HG02588 (cell line): ENCODE results near the gene GSTA1.
"Not testable (repeated sequence)": the region's sequence is repeated elsewhere in the genome, so short reads cannot be mapped to it uniquely, and the experiment has no call there.

Source experiments
- ATAC-seq: cut with Tn5 transposase; IDR thresholded peaks from one replicate; pipeline ENCODE4 v1.9.1; 2021; ENCODE audit warnings: mild to moderate bottlenecking, moderate library complexity; ENCODE audit not compliant: unreplicated experiment

The GSTA1 gene

DNA sequence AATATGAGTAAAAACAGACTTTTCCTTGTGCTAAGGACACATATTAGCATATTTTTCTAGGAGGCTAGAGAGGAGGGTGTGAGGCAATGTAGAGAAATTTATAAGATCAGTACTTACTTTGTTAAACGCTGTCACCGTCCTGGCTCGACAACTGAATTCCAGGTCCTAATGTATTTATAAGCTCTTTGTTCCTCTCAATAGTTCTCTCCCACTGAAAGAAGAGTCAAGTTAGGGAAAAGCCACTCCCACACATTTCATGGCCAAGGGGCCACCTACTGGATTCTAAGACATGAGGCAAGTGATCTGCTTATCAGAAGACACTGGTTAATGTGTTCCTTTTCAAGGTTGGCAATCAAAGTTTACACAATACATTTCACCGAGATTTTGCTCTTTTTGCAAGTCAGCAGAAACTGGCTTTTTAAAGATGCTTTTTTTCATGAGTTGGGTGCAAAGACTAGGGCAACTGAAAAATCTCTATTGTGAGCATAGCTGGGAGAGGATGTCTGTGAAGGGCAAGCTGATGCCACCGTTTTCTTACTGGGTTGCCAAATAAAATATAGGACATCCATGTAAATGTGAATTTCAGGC, at the start of gene GSTA1:
Gene GSTA1 (minus strand): TSS at position 149 of the 588 bp plus-strand sequence. CDS start 4,549 bp downstream, outside the sequence.
- ATAC-seq = not testable (repeated sequence)

GRCh38 chr6:52849137-52849536, 45.5 kb upstream of the GSTA1 start:
- ATAC-seq = no peak

DNA sequence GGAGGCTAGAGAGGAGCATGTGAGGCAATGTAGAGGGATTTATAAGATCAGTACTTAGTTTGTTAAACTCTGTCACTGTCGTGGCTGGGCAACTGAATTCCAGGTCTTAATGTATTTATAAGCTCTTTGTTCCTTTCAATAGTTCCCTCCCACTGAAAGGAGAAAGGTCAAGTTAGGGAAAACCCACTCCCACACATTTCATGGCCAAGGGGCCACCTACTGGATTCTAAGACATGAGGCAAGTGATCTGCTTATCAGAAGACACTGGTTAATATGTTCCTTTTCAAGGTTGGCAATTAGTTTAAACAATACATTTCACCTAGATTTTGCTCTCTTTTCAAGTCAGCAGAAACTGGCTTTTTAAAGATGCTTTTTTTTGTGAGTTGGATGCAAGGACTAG, 42.4 kb upstream of the GSTA1 start:
- no peak for ATAC-seq

DNA sequence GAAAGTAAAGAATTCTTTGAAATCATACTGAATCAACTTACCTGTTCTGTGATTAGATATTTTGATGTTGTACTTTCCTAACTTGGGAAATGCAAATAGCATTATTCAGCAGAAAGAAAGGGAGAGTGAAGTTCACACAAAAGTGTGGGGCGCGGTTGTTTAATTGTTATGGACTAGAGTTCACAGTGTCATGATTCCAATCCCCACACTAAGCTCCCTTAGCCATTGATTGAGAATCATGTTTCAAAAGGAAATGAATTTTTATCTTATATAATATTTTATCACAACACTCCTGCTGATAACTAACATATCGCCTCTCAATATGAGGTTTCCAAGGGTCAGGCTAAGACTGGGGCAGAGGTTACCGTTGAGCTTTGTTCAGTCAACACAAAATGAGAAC, 40.0 kb upstream of the GSTA1 start:
- ATAC-seq = no peak

GRCh38 chr6:52840763-52841585, 37.4 kb upstream of the GSTA1 start, which contains the start of gene GSTA5:
GSTA5 (minus strand) TSS chr6:52840813.
- ATAC-seq = no peak

DNA sequence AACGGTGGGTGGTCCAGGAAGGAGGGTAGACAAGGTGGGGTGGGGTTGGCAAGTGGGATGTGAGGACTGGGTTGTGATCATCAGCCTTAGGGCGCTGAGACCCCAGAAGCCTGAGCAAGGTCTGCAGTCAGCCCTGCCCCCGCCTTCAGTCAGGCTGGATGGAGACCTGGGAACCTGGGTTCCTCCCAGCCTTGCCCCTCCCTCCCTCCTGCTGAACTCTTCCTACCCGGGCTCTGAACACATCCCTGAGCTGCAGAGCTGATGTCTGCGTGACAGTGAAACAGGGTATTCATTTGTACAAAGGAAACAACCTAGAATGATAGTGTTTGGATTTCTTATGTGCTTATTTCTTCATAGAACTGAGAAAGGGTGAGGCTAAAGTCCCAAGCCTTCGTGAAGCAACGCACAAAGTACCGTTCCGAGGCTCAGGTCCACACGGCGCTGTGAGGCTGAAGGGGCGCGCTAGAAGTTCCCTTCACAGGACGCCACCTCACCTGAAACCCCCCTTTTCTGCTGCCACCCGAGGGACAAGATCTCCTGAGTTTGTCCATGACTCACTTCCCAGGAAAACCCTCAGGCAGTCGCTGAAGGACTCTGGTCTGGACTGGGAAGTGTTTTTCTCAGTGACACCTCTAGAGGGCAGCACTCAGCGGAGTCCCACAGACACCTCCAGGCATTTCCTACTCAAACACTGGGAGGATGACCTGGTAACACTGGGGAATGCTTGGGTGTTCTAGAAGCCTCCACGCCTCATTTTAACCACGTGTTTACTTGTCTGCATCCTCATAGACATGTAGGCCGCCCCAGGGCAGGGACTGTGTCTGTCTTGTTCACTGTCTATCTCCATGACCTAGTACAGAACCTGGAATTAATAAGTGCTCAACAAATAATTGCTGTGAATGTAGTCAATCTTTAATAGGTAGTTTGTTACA, 35.8 kb upstream of the GSTA1 start:
- peak; percentile 77 for ATAC-seq

DNA sequence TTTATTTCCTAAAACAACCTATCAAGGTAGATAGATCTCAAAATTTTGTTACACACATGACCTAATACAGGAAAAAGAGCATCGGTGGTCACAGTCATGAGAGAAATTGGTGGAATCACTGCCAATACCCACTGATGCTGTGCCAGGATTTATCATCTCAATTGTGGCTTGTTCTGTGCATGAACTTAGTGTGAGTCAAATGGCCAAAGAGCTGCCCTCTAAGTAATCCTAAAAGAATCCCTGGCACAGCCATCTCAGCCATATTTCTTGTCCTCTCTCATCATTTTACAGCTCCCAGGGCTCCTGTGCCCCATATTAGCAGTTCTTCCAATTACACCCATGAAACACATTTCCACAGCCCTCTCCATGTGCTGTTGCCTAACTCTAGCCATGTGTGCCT, 30.9 kb upstream of the GSTA1 start:
- no peak for ATAC-seq

- not testable (repeated sequence) for ATAC-seq
Measured at GRCh38 chr6:52830869-52831268, 27.3 kb upstream of the GSTA1 start.

DNA sequence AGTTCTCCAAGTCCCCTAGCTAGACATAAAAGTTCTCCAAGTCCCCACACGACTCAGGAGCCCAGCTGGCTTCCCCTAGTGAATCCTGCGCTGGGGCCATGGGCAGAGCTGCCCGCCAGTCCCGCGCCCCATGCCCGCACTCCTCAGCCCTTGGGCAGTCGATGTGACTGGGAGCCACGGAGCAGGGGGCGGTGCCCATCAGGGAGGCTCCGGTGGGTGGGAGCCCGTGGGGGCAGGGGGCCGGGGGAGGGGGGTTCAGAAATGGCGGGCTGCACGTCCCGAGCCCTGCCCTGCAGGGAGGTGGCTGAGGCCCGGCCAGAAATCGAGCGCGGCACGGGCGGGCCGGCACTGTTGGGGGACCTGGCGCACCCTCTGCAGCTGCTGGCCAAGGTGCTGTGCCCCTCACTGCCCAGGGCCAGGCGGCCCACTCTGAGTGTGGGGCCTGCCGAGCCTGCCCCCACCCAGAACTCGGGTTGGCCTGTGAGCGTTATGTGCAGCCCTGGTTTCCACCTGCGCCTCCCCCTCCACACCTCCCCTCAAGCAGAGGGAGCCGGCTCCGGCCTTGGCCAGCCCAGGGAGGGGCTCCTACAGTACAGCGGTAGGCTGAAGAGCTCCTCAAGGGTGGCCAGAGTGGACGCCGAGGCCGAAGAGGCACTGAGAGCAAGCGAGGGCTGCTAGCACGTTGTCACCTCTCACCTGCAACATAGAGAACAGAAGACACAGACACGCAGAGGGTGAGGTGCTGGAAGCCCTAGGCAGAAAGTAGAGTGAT, 25.6 kb upstream of the GSTA1 start:
- ATAC-seq = no peak

DNA sequence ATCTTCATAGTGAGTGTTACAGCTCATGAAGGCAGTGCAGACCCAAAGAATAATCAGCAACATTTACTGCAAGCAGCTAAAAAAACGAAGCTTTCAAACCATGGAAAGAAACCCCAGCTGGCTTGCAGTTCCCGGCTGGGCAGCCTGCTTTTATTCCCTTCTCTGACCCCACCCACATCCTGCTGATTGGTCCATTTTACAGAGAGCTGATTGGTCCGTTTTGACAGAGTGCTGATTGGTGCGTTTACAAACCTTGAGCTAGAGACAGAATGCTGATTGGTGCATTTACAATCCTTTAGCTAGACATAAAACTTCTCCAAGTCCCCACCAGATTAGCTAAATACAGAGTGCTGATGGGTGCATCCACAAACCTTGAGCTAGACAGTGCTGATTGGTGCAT, 25.0 kb upstream of the GSTA1 start:
- not testable (repeated sequence) for ATAC-seq

- not testable (repeated sequence) for ATAC-seq
Measured at GRCh38 chr6:52827073-52827783, 23.6 kb upstream of the GSTA1 start.

- ATAC-seq = no peak
Measured at GRCh38 chr6:52826513-52826912, 22.9 kb upstream of the GSTA1 start.

DNA sequence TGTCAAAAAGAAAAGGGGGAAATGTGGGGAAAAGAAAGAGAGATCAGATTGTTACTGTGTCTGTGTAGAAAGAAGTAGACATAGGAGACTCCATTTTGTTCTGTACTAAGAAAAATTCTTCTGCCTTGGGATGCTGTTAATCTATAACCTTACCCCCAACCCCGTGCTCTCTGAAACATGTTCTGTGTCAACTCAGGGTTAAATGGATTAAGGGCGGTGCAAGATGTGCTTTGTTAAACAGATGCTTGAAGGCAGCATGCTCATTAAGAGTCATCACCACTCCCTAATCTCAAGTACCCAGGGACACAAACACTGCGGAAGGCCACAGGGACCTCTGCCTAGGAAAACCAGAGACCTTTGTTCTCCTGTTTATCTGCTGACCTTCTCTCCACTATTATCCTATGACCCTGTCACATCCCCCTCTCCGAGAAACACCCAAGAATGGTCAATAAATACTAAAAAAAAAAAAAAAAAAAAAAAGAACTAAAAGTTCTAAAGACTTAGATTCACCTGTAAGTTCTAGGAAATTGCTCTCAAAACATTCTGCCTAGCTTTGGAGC, 22.4 kb upstream of the GSTA1 start:
- ATAC-seq = not testable (repeated sequence)

DNA sequence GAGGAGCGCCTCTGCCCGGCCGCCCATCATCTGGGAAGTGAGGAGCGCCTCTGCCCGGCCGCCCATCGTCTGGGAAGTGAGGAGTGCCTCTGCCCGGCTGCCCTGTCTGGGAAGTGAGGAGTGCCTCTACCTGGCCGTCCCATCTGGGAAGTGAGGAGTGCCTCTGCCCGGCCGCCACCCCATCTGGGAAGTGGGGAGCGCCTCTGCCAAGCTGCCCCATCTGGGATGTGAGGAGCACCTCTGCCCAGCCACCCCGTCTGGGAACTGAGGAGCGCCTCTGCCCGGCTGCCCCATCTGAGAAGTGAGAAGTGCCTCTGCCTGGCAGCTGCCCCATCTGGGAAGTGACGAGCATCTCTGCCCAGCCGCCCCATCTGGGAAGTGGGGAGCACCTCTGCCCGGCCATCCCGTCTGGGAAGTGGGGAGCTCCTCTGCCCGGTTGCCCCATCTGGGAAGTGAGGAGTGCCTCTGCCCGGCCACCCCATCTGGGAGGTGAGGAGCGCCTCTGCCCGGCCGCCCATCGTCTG, 21.7 kb upstream of the GSTA1 start:
- ATAC-seq = not testable (repeated sequence)

DNA sequence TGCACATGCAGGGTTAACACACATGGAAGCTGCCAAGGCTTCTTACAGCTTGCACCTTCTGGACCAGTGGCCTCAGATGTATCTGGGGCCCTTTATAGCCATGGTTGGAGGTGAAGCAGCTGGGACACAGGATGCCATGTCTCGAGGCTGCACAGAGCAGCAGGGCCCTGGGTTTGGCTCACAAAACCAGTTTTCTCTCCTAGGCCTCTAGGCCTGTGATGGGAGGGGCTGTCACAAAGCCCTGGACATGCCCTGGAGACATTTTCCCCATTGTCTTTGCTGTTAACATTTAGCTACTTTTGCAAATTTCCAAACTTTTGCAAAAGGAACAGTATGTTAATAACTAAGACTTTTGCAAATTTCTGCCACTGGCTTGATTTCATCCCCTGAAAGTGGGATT, 18.2 kb upstream of the GSTA1 start:
- ATAC-seq = no peak

DNA sequence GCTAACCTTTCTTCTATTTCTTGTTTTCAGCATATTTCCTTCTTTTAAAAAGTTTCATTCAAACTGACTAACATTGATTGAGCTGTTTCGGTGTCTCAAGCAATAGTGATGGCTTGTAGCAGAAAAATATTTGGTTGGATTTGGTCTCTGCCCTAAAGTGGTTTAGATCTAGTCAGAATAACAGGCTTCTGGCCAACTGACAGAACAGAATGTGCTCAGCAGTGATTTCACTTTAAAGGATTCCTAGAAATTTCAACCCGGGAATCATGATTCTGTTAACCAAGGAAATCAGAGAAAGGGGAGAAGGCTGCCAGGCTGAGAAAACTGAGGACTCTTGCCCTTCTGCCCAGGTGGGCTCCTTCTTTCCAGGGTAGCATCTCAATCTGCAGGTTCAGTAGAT, 16.6 kb upstream of the GSTA1 start:
- no peak for ATAC-seq

GRCh38 chr6:52815167-52816092, 11.8 kb upstream of the GSTA1 start:
- peak; percentile 89 for ATAC-seq

GRCh38 chr6:52814545-52814944, 10.9 kb upstream of the GSTA1 start:
- ATAC-seq = not testable (repeated sequence)
